ENCODE results near the gene APOL1.

The APOL1 gene

GRCh38 chr22:36316419-36316818 is 63.5 kb downstream of the APOL1 start:
- Histone ChIP-seq H3K36me3 (ENCODE audit: insufficient read depth, low read length) (peaks cover 59% of the 10 kb centered on the region), H2AFZ (ENCODE audit: low read depth, low read length) (no peak overlapping the region), H3K27me3 (ENCODE audit: insufficient read depth, low read length) (no peaks in the 10 kb centered on the region), H3K4me1 (ENCODE audit: insufficient read depth, low read length) (no peaks in the 10 kb centered on the region), H3K4me3 (ENCODE audit: low read length) (no peak overlapping the region), H3K9me3 (ENCODE audit: low read length) (no peaks in the 10 kb centered on the region)

Measured in neuron (in vitro differentiated cells).